SJSA1 (cell line): ENCODE measurements around the gene SLC35A3. TPM values are rescaled to one million over a fixed set of nuclear protein-coding genes. Genes with fewer than 3 reads are reported as not detected.
"Not testable (repeated sequence)": the region's sequence is repeated elsewhere in the genome, so short reads cannot be mapped to it uniquely, and the experiment has no call there.

Experiments
- DNase-seq, 2 experiments: peaks; one replicate each; pipeline ENCODE4 v3.0.0-alpha.2; 2015 to 2020; ENCODE audit warnings: low spot score in 2 of 2, low read depth in 1 of 2
- H3K27ac ChIP-seq: fragments of 250-450 bp; sonication (Bioruptor Pico); 2 replicates; pipeline ENCODE4 v1.5.1; 2020; ENCODE audit warnings: mild to moderate bottlenecking, moderate library complexity
- H3K27me3 ChIP-seq: fragments of 250-450 bp; sonication (Bioruptor Pico); replicated peaks from 2 replicates; pipeline ENCODE4 v1.5.1; 2020; ENCODE audit warnings: mild to moderate bottlenecking, moderate library complexity
- H3K36me3 ChIP-seq: fragments of 250-450 bp; sonication (Bioruptor Pico); 2 replicates; pipeline ENCODE4 v1.5.1; 2020; ENCODE audit warnings: mild to moderate bottlenecking
- H3K4me1 ChIP-seq: fragments of 250-450 bp; sonication (Bioruptor Pico); replicated peaks from 2 replicates; pipeline ENCODE4 v1.6.1; 2021; ENCODE audit warnings: mild to moderate bottlenecking
- H3K4me3 ChIP-seq: fragments of 250-450 bp; sonication (Bioruptor Pico); 2 replicates; pipeline ENCODE4 v1.5.1; 2020; ENCODE audit warnings: mild to moderate bottlenecking
- H3K9me3 ChIP-seq: fragments of 250-450 bp; sonication (Bioruptor Pico); replicated peaks from 2 replicates; pipeline ENCODE4 v1.5.1; 2020; ENCODE audit warnings: mild to moderate bottlenecking
- total RNA-seq: library from RNA; depleted of rRNA; stranded (reverse); fragments of >200 nt; shearing (Covaris generic); gene quantifications from 2 replicates; pipeline ENCODE4 v1.2.3, GENCODE V29; 2014; rRNA removed

The SLC35A3 gene
- total RNA-seq = 27.2 and 31.2 TPM in 2 replicates

DNA sequence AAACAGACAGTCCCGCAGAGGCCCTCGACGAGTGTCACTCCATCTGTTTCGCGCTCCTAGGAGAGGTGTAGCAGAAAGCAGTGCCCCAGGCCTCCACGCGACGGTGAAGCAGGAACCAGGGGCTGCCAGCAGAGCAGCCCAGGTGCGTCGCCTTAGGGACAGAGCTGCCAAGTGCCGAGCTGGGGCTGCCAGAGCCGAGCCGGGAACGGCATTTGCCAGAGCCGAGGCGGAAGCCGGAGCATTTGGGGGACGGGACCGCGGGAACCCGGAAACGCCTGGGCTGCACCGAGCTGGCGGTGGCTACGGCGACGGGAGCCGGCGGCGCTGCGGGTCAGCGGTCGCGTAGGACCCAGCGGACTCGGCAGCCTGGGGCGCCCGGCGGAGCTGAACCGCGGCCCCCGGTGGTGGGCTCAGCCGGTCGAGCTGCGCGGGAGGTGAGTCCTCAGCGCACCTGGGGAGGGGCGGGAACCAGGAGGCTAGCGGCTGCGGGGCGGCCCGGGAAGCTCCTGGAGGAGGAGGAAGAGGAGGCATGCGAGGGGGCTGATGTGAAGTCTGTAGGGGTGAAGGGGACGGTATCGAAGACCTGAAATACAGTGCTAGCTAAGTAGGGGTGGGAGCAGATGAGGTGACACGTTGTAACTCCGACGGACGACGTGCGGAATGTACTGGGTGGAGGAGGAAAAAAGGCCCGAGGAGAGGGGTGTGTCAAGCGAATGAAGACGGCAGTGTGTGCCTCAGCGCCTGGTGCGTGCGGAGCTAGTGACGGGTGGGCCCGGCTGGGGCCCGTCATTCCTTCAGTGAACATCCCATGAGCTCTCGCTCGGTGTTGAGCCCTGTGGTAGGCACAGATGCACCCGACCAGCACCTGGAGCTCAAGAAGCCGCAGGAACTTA lies at the start of gene SLC35A3:
TSS of gene SLC35A3 (plus strand) at position 268 of the 893 bp plus-strand sequence. CDS start 23,559 bp downstream, outside the sequence.
- no peaks in the 10 kb centered on the region for H3K27me3 ChIP-seq
- peaks cover 6% of the 10 kb centered on the region; the same call in 1 of the 2 replicates for H3K36me3 ChIP-seq
- H3K27ac ChIP-seq = peak within 1 kb of the TSS; percentile 43
- peaks cover 14% of the 10 kb centered on the region for H3K4me1 ChIP-seq
- peak within 1 kb of the TSS; percentile 92 for H3K4me3 ChIP-seq
- H3K9me3 ChIP-seq = no peaks in the 10 kb centered on the region
- peak; percentile 75 to 80 for DNase-seq

DNA sequence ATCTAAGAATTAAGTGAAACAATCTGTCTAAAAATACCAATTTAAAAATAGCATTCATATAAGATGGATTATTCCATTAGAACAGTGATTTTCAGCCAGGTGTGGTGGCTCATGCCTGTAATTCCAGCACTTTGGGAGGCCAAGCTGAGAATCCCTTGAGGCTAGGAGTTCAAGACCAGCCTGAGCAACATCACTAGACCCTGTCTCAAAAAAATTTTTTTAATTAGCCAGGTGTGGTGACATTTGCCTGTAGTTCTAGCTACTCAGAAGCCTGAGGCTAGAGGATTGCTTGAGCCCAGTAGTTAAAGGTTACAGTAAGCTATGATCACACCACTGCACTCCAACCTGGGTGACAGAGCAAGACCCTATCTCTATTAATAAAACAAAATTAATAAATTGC lies 35.0 kb upstream of the SLC35A3 start:
- no peaks in the 10 kb centered on the region for H3K9me3 ChIP-seq
- no peaks in the 10 kb centered on the region for H3K4me1 ChIP-seq
- H3K27me3 ChIP-seq = 0 out of 2 replicates have a peak, but pooled peaks cover 5% of the 10 kb centered on the region
- DNase-seq = no peak
- H3K27ac ChIP-seq = no peak overlapping the region
- no peak overlapping the region for H3K4me3 ChIP-seq
- no peaks in the 10 kb centered on the region for H3K36me3 ChIP-seq

GRCh38 chr1:99935534-99935933 lies 34.3 kb upstream of the SLC35A3 start:
- DNase-seq = no peak
- Histone ChIP-seq H3K9me3 (no peaks in the 10 kb centered on the region), H3K4me3 (no peak overlapping the region), H3K36me3 (no peaks in the 10 kb centered on the region), H3K4me1 (no peaks in the 10 kb centered on the region), H3K27ac (no peak overlapping the region), H3K27me3 (0 out of 2 replicates have a peak, but pooled peaks cover 5% of the 10 kb centered on the region)

GRCh38 chr1:99936071-99936470 lies 33.7 kb upstream of the SLC35A3 start:
- H3K4me1 ChIP-seq = no peaks in the 10 kb centered on the region
- H3K36me3 ChIP-seq = no peaks in the 10 kb centered on the region
- no peak for DNase-seq
- no peak overlapping the region for H3K4me3 ChIP-seq
- 0 out of 2 replicates have a peak, but pooled peaks cover under 1% of the 10 kb centered on the region for H3K27me3 ChIP-seq
- no peak overlapping the region for H3K27ac ChIP-seq
- H3K9me3 ChIP-seq = no peaks in the 10 kb centered on the region

- DNase-seq = no peak
- Histone ChIP-seq H3K4me3 (no peak overlapping the region), H3K9me3 (no peaks in the 10 kb centered on the region), H3K27me3 (peaks cover 7% of the 10 kb centered on the region; the same call in 1 of the 2 replicates), H3K4me1 (no peaks in the 10 kb centered on the region), H3K36me3 (no peaks in the 10 kb centered on the region), H3K27ac (no peak overlapping the region)
Observed at GRCh38 chr1:99942723-99943122, 27.1 kb upstream of the SLC35A3 start.

DNA sequence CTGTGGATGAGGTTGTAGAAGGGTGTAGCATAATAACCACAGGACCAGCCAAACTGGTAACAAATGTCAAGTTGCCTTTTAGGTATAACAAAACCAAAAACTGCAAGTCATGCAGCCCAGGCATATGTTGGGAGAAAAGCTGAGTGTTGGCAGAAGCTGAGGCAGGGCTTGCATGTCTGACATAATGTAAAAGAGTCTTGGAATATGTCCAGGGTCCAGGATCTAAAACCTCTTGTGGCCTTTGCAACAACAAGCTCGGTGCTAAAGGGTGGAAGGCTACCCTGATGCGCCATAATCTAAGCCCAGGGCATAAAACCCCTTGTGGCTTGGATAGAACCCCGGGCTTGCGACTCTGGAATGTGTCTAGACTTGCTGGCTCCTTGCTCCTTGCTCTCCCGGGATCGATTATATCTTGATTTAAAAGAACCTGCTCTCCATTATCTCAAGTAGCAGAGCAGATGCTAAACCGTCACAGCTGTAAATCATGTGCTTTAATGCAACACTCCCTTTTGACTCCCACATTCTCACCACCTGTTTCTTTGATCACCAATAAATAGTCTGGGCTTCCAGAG lies 26.5 kb upstream of the SLC35A3 start:
- Histone ChIP-seq H3K9me3 (no peaks in the 10 kb centered on the region), H3K27me3 (peaks cover 7% of the 10 kb centered on the region; the same call in 1 of the 2 replicates), H3K4me3 (no peak overlapping the region), H3K4me1 (no peaks in the 10 kb centered on the region), H3K36me3 (no peaks in the 10 kb centered on the region), H3K27ac (no peak overlapping the region)
- no peak for DNase-seq

DNA sequence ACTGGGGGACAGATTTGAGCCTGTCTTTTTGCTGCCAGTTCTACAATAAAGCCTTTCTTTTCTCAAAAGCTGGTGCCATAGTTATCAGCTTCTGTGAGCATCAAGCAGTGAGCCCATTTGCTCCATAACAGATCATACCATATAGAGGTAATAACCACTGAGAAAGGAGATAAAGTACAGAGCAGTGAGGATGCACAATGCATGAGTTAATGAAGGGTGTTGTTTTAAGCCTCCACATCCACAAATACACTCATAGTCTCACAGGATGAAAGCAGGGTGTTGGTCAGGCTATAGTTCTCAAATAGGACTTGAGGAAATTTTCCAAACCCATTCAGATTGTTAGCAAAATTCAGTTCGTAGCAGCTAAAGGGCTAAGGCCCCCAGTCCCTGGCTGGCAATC lies 25.6 kb upstream of the SLC35A3 start:
- H3K9me3 ChIP-seq = no peaks in the 10 kb centered on the region
- no peaks in the 10 kb centered on the region for H3K36me3 ChIP-seq
- no peaks in the 10 kb centered on the region for H3K4me1 ChIP-seq
- DNase-seq = no peak
- H3K27me3 ChIP-seq = peaks cover 7% of the 10 kb centered on the region; the same call in 1 of the 2 replicates
- H3K4me3 ChIP-seq = no peak overlapping the region
- H3K27ac ChIP-seq = no peak overlapping the region

GRCh38 chr1:99945174-99945573 lies 24.6 kb upstream of the SLC35A3 start:
- Histone ChIP-seq H3K36me3 (no peaks in the 10 kb centered on the region), H3K4me3 (no peak overlapping the region), H3K4me1 (no peaks in the 10 kb centered on the region), H3K27me3 (peaks cover 7% of the 10 kb centered on the region; the same call in 1 of the 2 replicates), H3K27ac (no peak overlapping the region), H3K9me3 (no peaks in the 10 kb centered on the region)
- DNase-seq = no peak

GRCh38 chr1:99950486-99950885 lies 19.3 kb upstream of the SLC35A3 start:
- H3K36me3 ChIP-seq = no peaks in the 10 kb centered on the region
- no peak overlapping the region for H3K27ac ChIP-seq
- H3K4me1 ChIP-seq = no peaks in the 10 kb centered on the region
- H3K27me3 ChIP-seq = peaks cover 7% of the 10 kb centered on the region; the same call in 1 of the 2 replicates
- no peaks in the 10 kb centered on the region for H3K9me3 ChIP-seq
- DNase-seq = no peak
- H3K4me3 ChIP-seq = no peak overlapping the region

GRCh38 chr1:99952522-99952921 lies 17.3 kb upstream of the SLC35A3 start:
- Histone ChIP-seq H3K27me3 (no peaks in the 10 kb centered on the region), H3K36me3 (no peaks in the 10 kb centered on the region), H3K9me3 (no peaks in the 10 kb centered on the region), H3K4me1 (peaks cover 6% of the 10 kb centered on the region; the same call in 1 of the 2 replicates), H3K4me3 (no peak overlapping the region), H3K27ac (no peak overlapping the region)
- DNase-seq = no peak

DNA sequence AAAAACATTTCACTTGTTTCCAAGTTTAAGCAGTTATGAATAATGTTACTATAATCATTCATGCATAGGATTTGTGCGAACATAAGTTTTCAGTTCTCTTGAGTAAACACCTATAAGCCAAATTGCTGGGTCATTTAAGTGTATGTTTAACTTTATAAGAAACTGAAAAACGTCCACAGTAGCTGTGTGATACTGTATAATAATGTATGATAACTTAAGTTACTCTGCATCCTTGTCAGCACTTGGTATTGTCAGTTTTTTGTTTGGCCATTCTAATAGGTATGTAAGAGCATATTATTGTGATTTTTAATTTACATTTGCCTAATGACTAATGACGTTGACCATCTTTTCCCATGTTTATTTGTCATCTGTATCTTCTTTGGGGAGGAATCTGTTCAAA lies 14.4 kb upstream of the SLC35A3 start:
- no peak for DNase-seq
- no peaks in the 10 kb centered on the region for H3K9me3 ChIP-seq
- H3K27me3 ChIP-seq = no peaks in the 10 kb centered on the region
- no peak overlapping the region for H3K4me3 ChIP-seq
- peaks cover 6% of the 10 kb centered on the region; the same call in 1 of the 2 replicates for H3K4me1 ChIP-seq
- no peaks in the 10 kb centered on the region for H3K36me3 ChIP-seq
- H3K27ac ChIP-seq = no peak overlapping the region

DNA sequence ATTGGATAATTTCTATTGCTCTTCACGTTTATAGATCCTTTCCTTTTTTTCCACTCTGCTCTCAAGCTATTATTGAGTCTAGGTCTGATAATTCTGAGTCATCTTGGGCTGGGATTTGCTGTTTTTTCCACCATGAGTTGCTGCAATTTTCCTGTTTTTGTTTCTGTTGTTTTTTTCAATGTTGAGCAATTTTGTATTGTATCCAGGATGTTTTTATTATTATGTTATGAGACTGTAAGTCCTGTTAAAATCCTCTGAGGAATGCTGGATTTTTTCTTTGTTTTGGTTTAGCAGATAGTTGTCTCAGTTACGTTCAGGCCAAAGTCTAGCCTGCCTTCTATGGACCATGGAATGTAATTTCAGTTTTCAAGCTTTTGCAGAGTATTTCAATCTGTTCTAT lies 13.0 kb upstream of the SLC35A3 start:
- peak in 1 of 2 experiments; percentile 54 for DNase-seq
- Histone ChIP-seq H3K9me3 (no peaks in the 10 kb centered on the region), H3K4me1 (peaks cover 6% of the 10 kb centered on the region; the same call in 1 of the 2 replicates), H3K27me3 (no peaks in the 10 kb centered on the region), H3K36me3 (no peaks in the 10 kb centered on the region), H3K4me3 (no peak overlapping the region), H3K27ac (0 out of 2 replicates have a peak overlapping the region, but pooled peaks have one; percentile 13)

DNA sequence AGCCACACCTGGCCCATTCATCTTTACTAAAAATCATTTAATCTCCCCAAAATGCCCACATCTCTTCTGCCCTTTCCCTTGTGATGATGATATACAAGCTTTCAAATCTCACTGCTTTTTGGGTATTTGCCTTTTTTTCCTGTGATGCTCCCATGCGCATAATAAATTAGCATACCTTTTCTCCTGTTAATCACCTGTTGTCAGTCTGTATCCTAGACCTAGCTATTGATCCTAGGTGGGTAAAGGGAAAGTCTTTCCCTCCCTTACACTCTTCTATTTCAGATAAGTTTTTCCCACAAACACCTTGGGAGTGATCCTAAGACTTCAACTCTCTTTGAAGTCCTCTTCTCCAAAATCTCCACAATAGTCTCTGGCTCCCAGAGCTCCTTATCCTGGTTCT lies 12.0 kb upstream of the SLC35A3 start:
- H3K4me3 ChIP-seq = no peak overlapping the region
- no peak overlapping the region for H3K27ac ChIP-seq
- H3K36me3 ChIP-seq = no peaks in the 10 kb centered on the region
- H3K9me3 ChIP-seq = no peaks in the 10 kb centered on the region
- H3K4me1 ChIP-seq = peaks cover 6% of the 10 kb centered on the region; the same call in 1 of the 2 replicates
- no peak for DNase-seq
- no peaks in the 10 kb centered on the region for H3K27me3 ChIP-seq

GRCh38 chr1:99959189-99959705 lies 10.5 kb upstream of the SLC35A3 start:
- DNase-seq, H3K9me3 ChIP-seq, H3K36me3 ChIP-seq, H3K4me3 ChIP-seq, H3K27me3 ChIP-seq, H3K4me1 ChIP-seq, H3K27ac ChIP-seq: not testable (repeated sequence)
